Measurements from ENCODE around the gene LGR4. TPM values are rescaled to one million over a fixed set of nuclear protein-coding genes. Genes with fewer than 3 reads are reported as not detected.

LGR4 gene
- total and polyA plus RNA-seq, 2 of the 13 experiments (the other 11 are each of a cell fraction or from before 2014, with no cell fraction given), result 42.1 to 68.7 TPM

- peak; percentile 56; the same call in 1 of the 2 replicates for TF ChIP-seq ZNF878 (CRISPR knock-in tag; IDR thresholded peaks at IDR 0.05)
- TF ChIP-seq ZNF230 (CRISPR knock-in tag; IDR thresholded peaks at IDR 0.05), result no peak
- no peak for TF ChIP-seq KLF13 (CRISPR knock-in tag; IDR thresholded peaks at IDR 0.05)
- no peak for TF ChIP-seq MED8 (CRISPR knock-in tag; IDR thresholded peaks at IDR 0.05; ENCODE audit: insufficient replicate concordance)
- no peak for TF ChIP-seq ZNF10 (CRISPR knock-in tag; IDR thresholded peaks at IDR 0.05; ENCODE audit: borderline replicate concordance, low read depth)
- TF ChIP-seq SMAD1 (CRISPR knock-in tag; IDR thresholded peaks at IDR 0.05; ENCODE audit: borderline replicate concordance, low read depth), result no peak
- TF ChIP-seq SMC3 (IDR thresholded peaks at IDR 0.05; ENCODE audit: low read length), result no peak
- TF ChIP-seq TFE3 (CRISPR knock-in tag; IDR thresholded peaks at IDR 0.05), result peak; percentile 89
- peak; percentile 85; the same call in 1 of the 2 replicates for TF ChIP-seq NFIC (IDR thresholded peaks at IDR 0.05; ENCODE audit: low read length)
- TF ChIP-seq IRF2 (CRISPR knock-in tag; IDR thresholded peaks at IDR 0.05), result no peak; the same call in 1 of the 2 replicates
- TF ChIP-seq ZSCAN30 (CRISPR knock-in tag; IDR thresholded peaks at IDR 0.05), result no peak
- TF ChIP-seq KLF16 (CRISPR knock-in tag; IDR thresholded peaks at IDR 0.05), result peak in 1 of 2 experiments; percentile 51; a peak in 1 of 4 replicates
- TF ChIP-seq, protein P1, sequence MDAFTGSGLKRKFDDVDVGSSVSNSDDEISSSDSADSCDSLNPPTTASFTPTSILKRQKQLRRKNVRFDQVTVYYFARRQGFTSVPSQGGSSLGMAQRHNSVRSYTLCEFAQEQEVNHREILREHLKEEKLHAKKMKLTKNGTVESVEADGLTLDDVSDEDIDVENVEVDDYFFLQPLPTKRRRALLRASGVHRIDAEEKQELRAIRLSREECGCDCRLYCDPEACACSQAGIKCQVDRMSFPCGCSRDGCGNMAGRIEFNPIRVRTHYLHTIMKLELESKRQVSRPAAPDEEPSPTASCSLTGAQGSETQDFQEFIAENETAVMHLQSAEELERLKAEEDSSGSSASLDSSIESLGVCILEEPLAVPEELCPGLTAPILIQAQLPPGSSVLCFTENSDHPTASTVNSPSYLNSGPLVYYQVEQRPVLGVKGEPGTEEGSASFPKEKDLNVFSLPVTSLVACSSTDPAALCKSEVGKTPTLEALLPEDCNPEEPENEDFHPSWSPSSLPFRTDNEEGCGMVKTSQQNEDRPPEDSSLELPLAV (CRISPR knock-in tag; conservative IDR thresholded peaks at IDR 0.05; ENCODE audit: low read depth), result no peak
- peak; percentile 48; the same call in 1 of the 2 replicates for TF ChIP-seq HOXA3 (CRISPR knock-in tag; IDR thresholded peaks at IDR 0.05)
- no peak; the same call in 1 of the 2 replicates for TF ChIP-seq ZSCAN5A (CRISPR knock-in tag; IDR thresholded peaks at IDR 0.05; ENCODE audit: borderline replicate concordance)
- TF ChIP-seq SMARCE1 (IDR thresholded peaks at IDR 0.05; ENCODE audit: borderline replicate concordance), result 0 out of 2 replicates have a peak, but pooled peaks have one; percentile 2
- no peak for TF ChIP-seq RFX3 (CRISPR knock-in tag; IDR thresholded peaks at IDR 0.05)
- no peak for TF ChIP-seq ZNF619 (CRISPR knock-in tag; IDR thresholded peaks at IDR 0.05)
- no peak for TF ChIP-seq ZFP90 (CRISPR knock-in tag; IDR thresholded peaks at IDR 0.05; ENCODE audit: borderline replicate concordance)
- TF ChIP-seq ZNF766 (CRISPR knock-in tag; IDR thresholded peaks at IDR 0.05; ENCODE audit: borderline replicate concordance), result no peak
- TF ChIP-seq PRPF4 (IDR thresholded peaks at IDR 0.05; ENCODE audit: low read depth, low read length, poor library complexity, severe bottlenecking), result no peak
- peak; percentile 83; the same call in 1 of the 2 replicates for TF ChIP-seq RXRA (CRISPR knock-in tag; IDR thresholded peaks at IDR 0.05)
- TF ChIP-seq ZNF780A (CRISPR knock-in tag; IDR thresholded peaks at IDR 0.05), result no peak
Measured at GRCh38 chr11:27401833-27402316, 70.7 kb downstream of the LGR4 start (continued).

All from HepG2 (cell line).